Measurements from ENCODE around the gene OLIG1.

DNA sequence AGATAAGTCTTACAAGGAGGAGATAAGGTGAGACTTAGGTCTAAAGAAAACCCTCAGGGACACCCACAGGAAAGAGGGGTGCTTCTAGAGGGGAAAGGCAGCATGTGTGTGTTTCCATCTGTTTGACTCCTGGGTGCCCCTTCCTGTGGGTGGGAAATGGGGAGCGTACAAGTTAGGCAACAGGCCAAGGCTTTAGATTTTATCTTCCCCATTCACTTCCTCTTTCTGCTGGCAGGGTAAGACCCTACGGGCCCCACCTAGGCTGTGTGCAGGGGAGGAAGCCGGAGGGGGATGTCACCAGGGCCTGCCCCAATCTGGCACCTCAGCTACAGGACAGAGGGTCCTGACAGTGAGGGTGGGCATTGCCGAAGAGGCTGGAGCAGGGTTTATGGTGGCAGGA lies 2.5 kb upstream of the OLIG1 start:
- TF ChIP-seq CTCF (IDR thresholded peaks at IDR 0.05; ENCODE audit: low read depth, low read length, poor library complexity, severe bottlenecking) (no peak), EZH2phosphoT487 (IDR thresholded peaks at IDR 0.05; ENCODE audit: borderline replicate concordance, low read length) (no peak)

Data from DOHH2 (cell line).